Heart right ventricle (tissue), 16 donors: Measurements from ENCODE around the gene DOCK10. TPM values are rescaled to one million over a fixed set of nuclear protein-coding genes. Genes with fewer than 3 reads are reported as not detected.

Experiments
- ATAC-seq, 8 donors: fragments of 200-7000 bp; cut with Tn5 transposase; one replicate each; pipeline ENCODE4 v1.9.1; 2020; ENCODE audit warnings: mild to moderate bottlenecking in 8 of 8, moderate library complexity in 8 of 8, moderate number of reproducible peaks in 1 of 8
- DNase-seq, 2 donors: peaks; one replicate each; pipeline ENCODE4 v3.0.0-alpha.2; 2020
- H3K27ac ChIP-seq, 10 donors: fragments of 200-600 bp; sonication (generic) in 2 of 10; one replicate each; pipeline versions ENCODE4 v1.5.0 to v1.8.0; 2020 to 2022; ENCODE audit warnings: mild to moderate bottlenecking in 3 of 10
- H3K27me3 ChIP-seq, 7 donors: fragments of 200-600 bp; one replicate each; pipeline ENCODE4 v1.8.0; 2021 to 2022; ENCODE audit warnings: mild to moderate bottlenecking in 2 of 7
- H3K36me3 ChIP-seq, 9 donors: fragments of 200-600 bp; sonication (generic) in 1 of 9; one replicate each; pipeline versions ENCODE4 v1.5.0 to v1.8.0; 2020 to 2022; ENCODE audit warnings: mild to moderate bottlenecking in 2 of 9
- H3K4me1 ChIP-seq, 9 donors: fragments of 200-600 bp; sonication (generic) in 1 of 9; one replicate each; pipeline versions ENCODE4 v1.5.0 to v1.8.0; 2020 to 2022; ENCODE audit warnings: mild to moderate bottlenecking in 4 of 9
- H3K4me3 ChIP-seq, 10 donors: fragments of 200-600 bp; sonication (generic) in 2 of 10; one replicate each; pipeline versions ENCODE4 v1.5.0 to v1.8.0; 2020 to 2022; ENCODE audit warnings: mild to moderate bottlenecking in 7 of 10, moderate library complexity in 2 of 10
- H3K9me3 ChIP-seq, 11 donors: fragments of 200-600 bp in 10 of 11; sonication (generic) in 2 of 11; one replicate each; pipeline versions ENCODE4 v1.5.0 to v1.8.0; 2013 to 2022; ENCODE audit warnings: mild to moderate bottlenecking in 2 of 11, control low read depth in 1 of 11, moderate library complexity in 1 of 11
- CTCF ChIP-seq, 9 donors: fragments of 200-600 bp; sonication (generic) in 2 of 9; IDR thresholded peaks; one replicate each; pipeline versions ENCODE4 v1.5.0 to v1.8.0; 2021 to 2022; ENCODE audit warnings: antibody characterized with exemption in 9 of 9, mild to moderate bottlenecking in 5 of 9, moderate library complexity in 1 of 9
- WGBS, 2 donors: extraction: QIAGEN DNeasy Blood & Tissue Kit; methylation state at CpG; one replicate each; pipeline ENCODE4 v1.1.7; 2013; ENCODE audit warnings: inconsistent platforms in 1 of 2; 5-methylcytosine and 5-hydroxymethylcytosine counted together
- intact Hi-C, 10 donors: fragments of 100-400 bp; cut with DNase I; formaldehyde crosslinking; loops; one replicate each; pipeline versions ENCODE4 v1.11.1 to v1.14.2; 2022
- polyA plus RNA-seq, 2 donors: library from polyadenylated mRNA; stranded (reverse); fragments of 200-250 nt; gene quantifications; one replicate each; pipeline ENCODE4 v1.2.3, GENCODE V29; 2013
- total RNA-seq, 10 donors: library from RNA; stranded (reverse); fragmentation: NEBNext Ultra II Directional in 3 of 10; extraction: Animal tissue kit (Norgen Biotek cat#: 25700) in 3 of 10; gene quantifications; one replicate each; pipeline versions ENCODE4 v1.2.1 to v1.2.4, GENCODE V29; 2021 to 2023
- donor health status: Arrhythmogenic right ventricular cardiomyopathy.
- donor health status: ischemic (EF 13 %, LVEDD 7.1; RV severe dilation, severe dysfunction).
- donor health status: healthy with polysubstance abuse.
- donor health status: DM: no; HTN: yes; CAD: no.
- donor health status: DM: no; HTN: no; CAD: no.
- donor health status: ischemic (EF 25% LVEDD 6.9; RV normal size, moderate dysfunction).
- donor health status: ischemic (EF 25% LVEDD 5.7; RV mildly dilated, moderate dysfunction).
- donor health status: healthy.
- donor health status: DM: yes; HTN: yes; CAD: no.
- donor health status: Ischemic cardiomyopathy.
- donor health status: ischemic (EF 35%, LVEDD 5.7; RV mildly dilated, moderate dysfunction).
- donor health status: nonischemic (EF 11% LVEDD 7.7; RV severe dilation, severe dysfunction).
- donor health status: DM: yes; HTN: yes; CAD: no.
- donor health status: PGD.
- donor health status: ischemic (EF 29% LVEDD 5.4; RV normal size, mild dysfunction).
- donor health status: nonischemic (EF 23%, LVEDD 6.1; RV moderate dilation, normal function).

The DOCK10 gene
- total and polyA plus RNA-seq, 12 donors: 0.77 to 18.9 (median 1.4) TPM

DNA sequence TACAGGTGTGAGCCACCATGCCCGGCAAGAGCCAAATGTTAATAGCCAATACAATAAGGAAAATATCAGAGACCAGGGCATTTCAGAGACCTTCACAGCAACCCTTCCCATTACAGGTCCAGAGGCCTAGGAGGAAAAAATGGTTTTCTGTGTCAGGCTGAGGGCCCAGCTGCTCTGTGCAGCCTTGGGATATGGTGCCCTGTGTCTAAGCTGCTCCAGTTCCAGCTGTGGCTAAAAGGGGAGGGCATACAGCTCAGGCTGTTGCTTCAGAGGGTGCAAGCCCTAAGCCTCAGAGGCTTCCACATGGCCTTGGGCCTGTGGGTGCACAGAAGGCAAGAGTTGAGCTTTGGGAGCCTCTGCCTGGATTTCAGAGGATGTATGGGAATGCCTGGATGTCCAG is 306.0 kb downstream of the DOCK10 start:
- Histone ChIP-seq H3K9me3 (peaks cover 0 to 25% (median 9%) of the 10 kb centered on the region in 11 donors), H3K4me3 (no peak overlapping the region), H3K27me3 (no peaks in the 10 kb centered on the region), H3K36me3 (no peaks in the 10 kb centered on the region), H3K27ac (no peak overlapping the region), H3K4me1 (no peaks in the 10 kb centered on the region)
- no peak for DNase-seq
- 95% methylated on average over 1 of the region's 1 CpG for WGBS, 2 donors
- no peak for ATAC-seq
- intact Hi-C loops: no loop called here
- no peak for TF ChIP-seq CTCF (IDR thresholded peaks at IDR 0.05)

DNA sequence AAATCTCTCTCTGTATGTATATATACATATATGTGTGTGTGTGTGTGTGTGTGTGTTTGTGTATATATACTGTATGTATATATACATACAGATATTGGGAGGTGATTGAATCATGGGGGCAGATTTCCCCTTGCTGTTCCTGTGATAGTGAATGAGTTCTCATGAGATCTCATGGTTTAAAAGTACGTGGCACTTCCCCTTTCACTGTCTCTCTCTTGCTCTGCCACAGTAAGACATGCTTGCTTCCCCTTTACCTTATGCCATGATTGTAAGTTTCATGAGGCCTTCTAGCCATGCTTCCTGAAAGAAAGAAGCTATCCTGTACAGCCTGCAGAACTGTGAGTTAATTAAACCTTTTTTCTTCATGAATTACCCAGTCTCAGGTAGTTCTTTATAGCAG is 307.3 kb downstream of the DOCK10 start:
- Histone ChIP-seq H3K36me3 (no peaks in the 10 kb centered on the region), H3K27ac (no peak overlapping the region), H3K9me3 (peaks cover 0 to 25% (median 9%) of the 10 kb centered on the region in 11 donors), H3K4me3 (no peak overlapping the region), H3K27me3 (no peaks in the 10 kb centered on the region), H3K4me1 (no peaks in the 10 kb centered on the region)
- no peak for DNase-seq
- ATAC-seq: no peak
- intact Hi-C loops: no loop called here
- 53 to 60% methylated on average over 1 of the region's 1 CpG for WGBS, 2 donors
- no peak for TF ChIP-seq CTCF (IDR thresholded peaks at IDR 0.05)

DNA sequence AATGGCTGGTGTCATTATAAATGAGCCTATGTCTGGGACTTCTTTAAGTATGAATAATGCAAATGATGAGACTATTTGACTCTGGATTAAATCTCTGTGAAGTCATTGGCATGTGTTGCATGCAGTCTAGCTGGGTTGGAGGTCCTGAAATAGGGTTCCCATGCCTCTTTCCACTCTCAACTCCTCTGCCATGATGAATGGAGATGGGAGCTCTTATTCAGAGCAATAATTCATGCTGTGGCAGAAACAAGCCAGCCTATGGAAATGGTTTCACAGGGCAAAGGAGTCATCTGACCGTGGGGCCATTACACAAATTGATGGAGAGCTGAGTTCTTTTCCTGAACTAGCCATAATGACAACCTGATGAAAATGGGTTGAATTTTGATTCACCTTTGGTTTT is 310.6 kb downstream of the DOCK10 start:
- H3K27me3 ChIP-seq: no peaks in the 10 kb centered on the region
- H3K27ac ChIP-seq: no peak overlapping the region
- no peak overlapping the region for H3K4me3 ChIP-seq
- 73 to 74% methylated on average over 1 of the region's 1 CpG for WGBS, 2 donors
- DNase-seq (no peak), ATAC-seq (no peak)
- intact Hi-C loops: no loop called here
- H3K4me1 ChIP-seq: no peaks in the 10 kb centered on the region
- no peaks in the 10 kb centered on the region for H3K36me3 ChIP-seq
- TF ChIP-seq CTCF (IDR thresholded peaks at IDR 0.05): no peak
- peaks cover 0 to 37% (median 9%) of the 10 kb centered on the region in 11 donors for H3K9me3 ChIP-seq

- peaks cover 0 to 27% (median 6%) of the 10 kb centered on the region in 11 donors for H3K9me3 ChIP-seq
- DNase-seq (no peak), ATAC-seq (no peak)
- no peaks in the 10 kb centered on the region for H3K27me3 ChIP-seq
- no peak for TF ChIP-seq CTCF (IDR thresholded peaks at IDR 0.05)
- intact Hi-C loops: no loop called here
- H3K4me3 ChIP-seq: no peak overlapping the region
- 80 to 81% methylated on average over 1 of the region's 1 CpG for WGBS, 2 donors
- H3K4me1 ChIP-seq: no peaks in the 10 kb centered on the region
- no peaks in the 10 kb centered on the region for H3K36me3 ChIP-seq
- no peak overlapping the region for H3K27ac ChIP-seq
These were observed 312.8 kb downstream of the DOCK10 start for GRCh38 chr2:224729435-224729834.
